Loucy (cell line): ENCODE measurements around the gene MSH2.
"Not testable (repeated sequence)": the region's sequence is repeated elsewhere in the genome, so short reads cannot be mapped to it uniquely, and the experiment has no call there.

ENCODE experiments used
- H2AFZ ChIP-seq: fragments of 200-600 bp; sonication (generic); 2 replicates; pipeline ENCODE4 v1.6.0; 2016; ENCODE audit warnings: antibody characterized with exemption, mild to moderate bottlenecking, low read length, moderate library complexity
- H3F3A ChIP-seq: fragments of 200-600 bp; 2 replicates; pipeline ENCODE4 v1.6.0; 2016; ENCODE audit warnings: antibody characterized with exemption, low read depth, mild to moderate bottlenecking
- H3K27me3 ChIP-seq: fragments of 200-600 bp; sonication (generic); 2 replicates; pipeline ENCODE4 v1.6.1; 2014; ENCODE audit warnings: low read length, mild to moderate bottlenecking; ENCODE audit not compliant: insufficient read depth, poor library complexity, severe bottlenecking
- H3K36me3 ChIP-seq: fragments of 200-600 bp; sonication (generic); 2 replicates; pipeline ENCODE4 v1.6.1; 2016; ENCODE audit warnings: low read length; ENCODE audit not compliant: insufficient read depth
- H3K4me1 ChIP-seq: fragments of 200-600 bp; sonication (generic); 2 replicates; pipeline ENCODE4 v1.5.1; 2014; ENCODE audit warnings: low read length, mild to moderate bottlenecking; ENCODE audit not compliant: insufficient read depth, poor library complexity, severe bottlenecking
- H3K4me2 ChIP-seq: fragments of 200-600 bp; sonication (generic); 2 replicates; pipeline ENCODE4 v1.6.0; 2014; ENCODE audit warnings: antibody characterized with exemption, low read length, low read depth, mild to moderate bottlenecking; ENCODE audit not compliant: poor library complexity, severe bottlenecking
- H3K4me3 ChIP-seq: fragments of 200-600 bp; sonication (generic); 2 replicates; pipeline ENCODE4 v1.5.1; 2014; ENCODE audit warnings: low read length, mild to moderate bottlenecking, mixed read lengths; ENCODE audit not compliant: poor library complexity, severe bottlenecking
- H3K79me2 ChIP-seq: fragments of 200-600 bp; sonication (generic); 2 replicates; pipeline ENCODE4 v1.6.1; 2014; ENCODE audit warnings: low read length; ENCODE audit not compliant: insufficient read depth
- H3K9ac ChIP-seq: fragments of 200-600 bp; sonication (generic); 2 replicates; pipeline ENCODE4 v1.6.0; 2014; ENCODE audit warnings: mild to moderate bottlenecking, low read depth, low read length, moderate library complexity; ENCODE audit not compliant: poor library complexity, severe bottlenecking
- H3K9me2 ChIP-seq: fragments of 200-600 bp; sonication (generic); replicated peaks from 2 replicates; pipeline ENCODE4 v1.6.1; 2016; ENCODE audit warnings: low read depth, low read length, mixed read lengths
- H3K9me3 ChIP-seq: fragments of 200-600 bp; sonication (generic); 2 replicates; pipeline ENCODE4 v1.6.1; 2014; ENCODE audit warnings: mild to moderate bottlenecking, antibody characterized with exemption, low read length, low read depth; ENCODE audit not compliant: insufficient read depth
- H4K20me1 ChIP-seq: fragments of 200-600 bp; sonication (generic); 2 replicates; pipeline ENCODE4 v1.6.0; 2014; ENCODE audit warnings: antibody characterized with exemption, low read length, mild to moderate bottlenecking; ENCODE audit not compliant: insufficient read depth, poor library complexity, severe bottlenecking
- CTCF ChIP-seq: fragments of 200-600 bp; sonication (generic); conservative IDR thresholded peaks from 2 replicates; pipeline ENCODE4 v1.5.1; 2014; ENCODE audit warnings: mild to moderate bottlenecking, antibody characterized with exemption, low read length
- EZH2phosphoT487 ChIP-seq: fragments of 200-600 bp; IDR thresholded peaks from 2 replicates; pipeline ENCODE4 v1.6.1; 2018; ENCODE audit warnings: antibody characterized with exemption, mild to moderate bottlenecking, moderate library complexity, borderline replicate concordance

The MSH2 gene

DNA sequence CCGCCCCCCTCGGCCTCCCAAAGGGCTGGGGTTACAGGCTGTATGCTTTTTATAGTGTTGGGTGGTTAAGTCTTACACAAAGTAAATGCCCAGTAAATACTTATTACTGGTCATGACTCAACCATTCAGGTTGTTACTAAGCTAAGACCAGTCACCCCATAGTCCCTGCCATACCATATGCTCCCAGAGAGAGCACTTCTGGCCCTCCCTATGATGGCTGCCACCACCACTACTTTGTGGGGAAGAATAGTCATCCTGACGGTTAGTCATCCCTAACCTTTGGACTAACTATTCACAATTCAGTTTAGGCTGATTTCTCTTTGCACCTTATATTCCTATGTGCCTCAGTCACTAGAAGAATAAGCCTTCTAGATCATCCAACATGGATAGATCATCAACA, 42.0 kb upstream of the MSH2 start:
- Histone ChIP-seq H3K36me3 (no peaks in the 10 kb centered on the region), H2AFZ (no peak overlapping the region), H3K4me2 (no peak overlapping the region), H3K27me3 (no peaks in the 10 kb centered on the region), H3K4me3 (no peak overlapping the region), H3K9me3 (no peaks in the 10 kb centered on the region), H3K79me2 (no peaks in the 10 kb centered on the region), H3K9me2 (no peaks in the 10 kb centered on the region), H3K4me1 (no peaks in the 10 kb centered on the region), H3F3A (no peaks in the 10 kb centered on the region), H3K9ac (no peak overlapping the region), H4K20me1 (no peaks in the 10 kb centered on the region)
- no peak for TF ChIP-seq CTCF
- no peak for TF ChIP-seq EZH2phosphoT487

DNA sequence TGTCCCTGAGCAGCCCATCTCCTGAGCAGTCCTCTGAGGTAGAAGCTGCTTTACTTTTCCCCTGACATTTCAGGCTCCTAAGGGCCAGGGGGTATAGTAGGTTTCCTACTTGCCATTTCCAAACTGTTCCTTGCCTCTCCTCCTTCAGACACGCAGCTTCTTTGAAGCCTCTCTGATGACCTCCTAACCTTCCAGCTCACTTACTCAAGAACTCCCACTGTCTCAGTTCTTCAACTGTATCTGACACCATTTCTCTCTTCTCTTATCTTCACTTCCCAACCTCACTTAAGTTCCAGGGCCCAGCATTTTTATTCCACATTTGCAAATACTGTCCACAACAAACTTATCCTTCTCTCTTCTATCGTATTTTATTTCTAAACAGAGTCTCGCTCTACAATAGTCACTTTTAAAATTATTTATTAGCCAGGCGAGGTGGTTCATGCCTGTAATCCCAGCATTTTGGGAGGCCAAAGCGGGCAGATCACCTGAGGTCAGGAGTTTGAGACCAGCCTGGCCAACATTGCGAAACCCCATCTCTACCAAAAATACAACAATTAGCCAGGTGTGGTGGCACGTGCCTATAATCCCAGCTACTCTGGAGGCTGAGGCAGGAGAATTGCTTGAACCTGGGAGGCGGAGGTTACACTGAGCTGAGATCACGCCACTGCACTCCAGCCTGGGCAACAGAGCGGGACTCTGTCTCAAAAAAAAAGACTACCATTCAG, 41.3 kb upstream of the MSH2 start:
- H4K20me1 ChIP-seq, H3K27me3 ChIP-seq, H3K9me3 ChIP-seq, H3K4me1 ChIP-seq, H3K79me2 ChIP-seq, H2AFZ ChIP-seq, H3F3A ChIP-seq, H3K9ac ChIP-seq, H3K36me3 ChIP-seq, H3K4me2 ChIP-seq, H3K9me2 ChIP-seq, H3K4me3 ChIP-seq: not testable (repeated sequence)

GRCh38 chr2:47373747-47374146, 29.2 kb upstream of the MSH2 start:
- H3K9ac ChIP-seq: no peak overlapping the region
- no peak overlapping the region for H2AFZ ChIP-seq
- no peaks in the 10 kb centered on the region for H4K20me1 ChIP-seq
- no peaks in the 10 kb centered on the region for H3K4me1 ChIP-seq
- H3K27me3 ChIP-seq: no peaks in the 10 kb centered on the region
- no peaks in the 10 kb centered on the region for H3K36me3 ChIP-seq
- no peaks in the 10 kb centered on the region for H3K9me3 ChIP-seq
- no peaks in the 10 kb centered on the region for H3F3A ChIP-seq
- TF ChIP-seq EZH2phosphoT487 (no peak), CTCF (0 out of 2 replicates have a peak, but pooled peaks have one; percentile 26)
- H3K4me3 ChIP-seq: no peak overlapping the region
- H3K79me2 ChIP-seq: no peaks in the 10 kb centered on the region
- H3K9me2 ChIP-seq: no peaks in the 10 kb centered on the region
- no peak overlapping the region for H3K4me2 ChIP-seq

DNA sequence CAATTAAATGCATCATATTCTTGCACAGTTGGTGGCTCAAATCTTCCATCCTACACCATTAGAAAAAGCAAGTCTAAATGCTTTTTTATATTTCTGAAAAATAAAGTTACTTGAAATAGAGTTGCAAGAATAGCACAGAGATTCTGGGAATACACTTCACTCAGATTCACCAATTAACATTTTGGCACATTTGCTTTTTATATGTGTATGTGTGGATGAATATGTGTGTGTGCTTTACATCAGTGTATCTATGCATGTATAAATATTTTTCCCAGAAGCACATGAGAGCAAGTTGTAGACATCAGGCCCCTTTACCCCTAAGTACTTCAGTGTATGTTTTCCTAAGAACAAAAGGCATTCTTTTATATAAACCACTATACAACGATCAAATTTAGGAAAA, 27.6 kb upstream of the MSH2 start:
- TF ChIP-seq CTCF (no peak), EZH2phosphoT487 (no peak)
- no peaks in the 10 kb centered on the region for H4K20me1 ChIP-seq
- H3K27me3 ChIP-seq: no peaks in the 10 kb centered on the region
- H3K4me1 ChIP-seq: no peaks in the 10 kb centered on the region
- no peak overlapping the region for H3K4me3 ChIP-seq
- H3F3A ChIP-seq: no peaks in the 10 kb centered on the region
- no peaks in the 10 kb centered on the region for H3K79me2 ChIP-seq
- H3K9me2 ChIP-seq: no peaks in the 10 kb centered on the region
- H3K9me3 ChIP-seq: no peaks in the 10 kb centered on the region
- H3K4me2 ChIP-seq: no peak overlapping the region
- no peak overlapping the region for H3K9ac ChIP-seq
- H3K36me3 ChIP-seq: no peaks in the 10 kb centered on the region
- no peak overlapping the region for H2AFZ ChIP-seq
